Erythroblast (primary cell): ENCODE data around the gene MRGPRE.

Experiments used
- GATA1 ChIP-seq: IDR thresholded peaks from 2 replicates; pipeline ENCODE4 v1.6.1; 2011; ENCODE audit warnings: low read depth, mild to moderate bottlenecking, control low read depth, low read length, moderate library complexity
- POLR2A ChIP-seq: IDR thresholded peaks from 2 replicates; pipeline ENCODE4 v1.6.1; 2011; ENCODE audit warnings: mild to moderate bottlenecking, low read length

DNA sequence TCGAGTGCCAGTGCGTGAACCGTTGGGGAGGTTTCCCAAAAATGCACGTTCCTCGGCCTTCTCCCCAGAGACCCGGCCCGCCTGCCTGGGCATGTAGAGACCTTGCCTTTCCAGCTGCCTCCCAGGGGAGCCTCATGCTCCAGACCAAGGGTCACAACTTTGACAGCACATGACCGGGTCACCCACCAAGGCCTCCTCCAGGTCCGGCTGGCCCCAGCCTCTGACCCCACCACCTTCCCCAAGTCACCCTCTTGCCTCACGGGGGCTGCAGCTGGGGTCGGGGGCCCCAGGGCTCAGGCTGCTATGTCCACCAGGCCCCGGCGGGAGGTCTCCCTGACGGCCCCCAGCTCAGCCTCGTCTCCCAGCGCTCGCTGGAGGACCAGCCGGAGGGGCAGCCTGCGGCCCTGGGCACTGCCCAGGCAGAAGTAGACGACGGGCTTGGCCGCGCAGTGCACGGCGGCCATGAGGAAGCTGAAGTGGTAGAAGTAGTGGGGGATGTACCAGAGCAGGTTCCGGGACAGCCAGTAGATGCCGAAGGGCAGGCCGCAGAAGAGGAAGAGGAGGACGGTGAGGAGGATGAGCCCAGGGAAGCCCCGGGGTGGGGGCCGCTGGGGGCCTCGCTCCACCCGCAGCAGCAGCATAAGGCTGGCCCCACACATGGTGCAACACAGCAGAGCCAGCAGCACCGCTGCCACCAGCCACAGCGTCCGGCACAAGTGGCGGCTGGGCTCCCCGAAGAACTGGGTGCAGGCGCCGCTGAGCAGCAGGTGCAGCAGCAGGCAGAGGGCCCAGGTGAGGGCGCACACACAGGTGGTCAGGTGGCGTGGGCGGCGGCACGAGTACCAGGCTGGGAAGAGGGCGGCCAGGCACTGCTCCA is 4.4 kb downstream of the MRGPRE start:
- TF ChIP-seq POLR2A (no peak), GATA1 (no peak)
